Esophagus squamous epithelium (tissue), 4 donors: ENCODE data around the gene GAL3ST3.

Experiments
- POLR2A ChIP-seq, 4 donors: fragments of 450-650 bp; IDR thresholded peaks; one replicate each; pipeline ENCODE4 v1.6.1; 2017; ENCODE audit warnings: antibody characterized with exemption in 4 of 4, mild to moderate bottlenecking in 4 of 4, moderate library complexity in 3 of 4
- TF ChIP-seq, protein P1 (sequence below), 6 experiments: fragments of 450-650 bp in 4 of 6; fragments of 200-600 bp in 2 of 6; sonication (generic) in 2 of 6; IDR thresholded peaks; one replicate each; pipeline ENCODE4 v1.5.1; 2016 to 2019; ENCODE audit warnings: antibody characterized with exemption in 6 of 6, mild to moderate bottlenecking in 4 of 6, moderate library complexity in 4 of 6

DNA sequence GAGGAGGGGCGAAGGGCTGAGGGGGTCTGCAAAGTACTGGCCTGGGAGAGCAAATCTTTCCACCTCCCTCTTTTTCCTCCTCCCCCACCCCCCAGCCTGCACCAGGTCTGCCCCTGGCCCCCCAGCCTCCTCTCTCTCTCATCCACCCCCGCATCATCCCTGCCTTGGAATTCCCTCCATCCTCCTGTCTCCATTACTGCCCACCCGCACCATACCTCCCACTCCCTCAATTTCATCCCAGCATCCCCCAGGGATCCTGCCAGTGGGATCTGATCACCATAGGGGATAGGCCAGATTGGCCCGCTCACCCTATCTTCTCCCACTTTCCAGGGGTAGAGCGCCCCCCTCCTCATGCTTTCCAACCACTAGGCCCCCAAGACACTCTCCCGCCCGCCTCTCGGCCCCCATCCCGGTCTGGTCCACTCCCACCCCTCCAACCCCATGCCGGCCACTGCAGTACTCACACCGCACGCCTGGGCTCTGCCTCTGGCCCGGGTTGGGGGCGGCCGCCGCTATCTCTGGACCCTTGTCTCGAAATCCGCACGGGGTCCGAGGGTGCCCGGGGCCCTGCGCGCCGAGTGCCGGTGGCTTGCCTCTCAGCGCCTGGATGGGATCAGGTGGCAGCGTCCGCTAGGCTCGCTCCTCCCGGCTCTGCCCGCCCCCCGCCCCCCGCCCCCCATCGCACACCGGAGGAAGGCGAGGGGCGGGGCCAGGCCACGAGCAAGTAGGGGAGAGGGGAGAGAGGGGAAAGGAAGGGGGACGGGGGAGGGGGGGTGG is at the start of gene GAL3ST3:
- TF ChIP-seq, protein P1, sequence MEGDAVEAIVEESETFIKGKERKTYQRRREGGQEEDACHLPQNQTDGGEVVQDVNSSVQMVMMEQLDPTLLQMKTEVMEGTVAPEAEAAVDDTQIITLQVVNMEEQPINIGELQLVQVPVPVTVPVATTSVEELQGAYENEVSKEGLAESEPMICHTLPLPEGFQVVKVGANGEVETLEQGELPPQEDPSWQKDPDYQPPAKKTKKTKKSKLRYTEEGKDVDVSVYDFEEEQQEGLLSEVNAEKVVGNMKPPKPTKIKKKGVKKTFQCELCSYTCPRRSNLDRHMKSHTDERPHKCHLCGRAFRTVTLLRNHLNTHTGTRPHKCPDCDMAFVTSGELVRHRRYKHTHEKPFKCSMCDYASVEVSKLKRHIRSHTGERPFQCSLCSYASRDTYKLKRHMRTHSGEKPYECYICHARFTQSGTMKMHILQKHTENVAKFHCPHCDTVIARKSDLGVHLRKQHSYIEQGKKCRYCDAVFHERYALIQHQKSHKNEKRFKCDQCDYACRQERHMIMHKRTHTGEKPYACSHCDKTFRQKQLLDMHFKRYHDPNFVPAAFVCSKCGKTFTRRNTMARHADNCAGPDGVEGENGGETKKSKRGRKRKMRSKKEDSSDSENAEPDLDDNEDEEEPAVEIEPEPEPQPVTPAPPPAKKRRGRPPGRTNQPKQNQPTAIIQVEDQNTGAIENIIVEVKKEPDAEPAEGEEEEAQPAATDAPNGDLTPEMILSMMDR (IDR thresholded peaks at IDR 0.05), result no peak
- TF ChIP-seq POLR2A (IDR thresholded peaks at IDR 0.05), result no peak
